Gastrocnemius medialis (tissue), 4 donors: Measurements from ENCODE around the gene CSPG4. TPM values are rescaled to one million over a fixed set of nuclear protein-coding genes. Genes with fewer than 3 reads are reported as not detected.
A peak's percentile ranks its signal among the peaks of the same experiment; 100 is the strongest.
"Not testable (repeated sequence)": the region's sequence is repeated elsewhere in the genome, so short reads cannot be mapped to it uniquely, and the experiment has no call there.

ENCODE experiments used
- ATAC-seq, 2 donors: fragments of 150-250 bp; one replicate each; pipeline ENCODE4 v1.9.1; 2016
- DNase-seq, 2 donors: peaks; one replicate each; pipeline ENCODE4 v3.0.0-alpha.2; 2019
- H3K27ac ChIP-seq, 4 donors: fragments of 200-600 bp; sonication (generic); 1 replicate in 1 of 4; 2 replicates in 3 of 4; pipeline ENCODE4 v1.5.1; 2016 to 2018; ENCODE audit warnings: mild to moderate bottlenecking in 2 of 4, moderate library complexity in 1 of 4
- H3K27me3 ChIP-seq, 3 donors: fragments of 200-600 bp; sonication (generic) in 2 of 3; 1 replicate in 1 of 3; 2 replicates in 2 of 3; pipeline versions ENCODE4 v1.5.1 to v1.6.0; 2016 to 2019; ENCODE audit warnings: mild to moderate bottlenecking in 1 of 3, moderate library complexity in 1 of 3
- H3K36me3 ChIP-seq, 2 donors: fragments of 200-600 bp; sonication (generic) in 1 of 2; one replicate each; pipeline ENCODE4 v1.5.1; 2017 to 2018
- H3K4me1 ChIP-seq, 2 donors: fragments of 200-600 bp; sonication (generic) in 1 of 2; one replicate each; pipeline ENCODE4 v1.5.1; 2016 to 2017; ENCODE audit warnings: mild to moderate bottlenecking in 2 of 2
- H3K4me3 ChIP-seq, 4 donors: fragments of 200-600 bp; sonication (generic) in 3 of 4; 1 replicate in 1 of 4; 2 replicates in 3 of 4; pipeline ENCODE4 v1.5.1; 2016 to 2019; ENCODE audit warnings: mild to moderate bottlenecking in 2 of 4
- H3K9me3 ChIP-seq, 3 donors: fragments of 200-600 bp; sonication (generic) in 2 of 3; 1 replicate in 1 of 3; 2 replicates in 2 of 3; pipeline ENCODE4 v1.5.1; 2016 to 2019
- POLR2A ChIP-seq, 2 donors: fragments of 450-650 bp; IDR thresholded peaks; one replicate each; pipeline ENCODE4 v1.6.1; 2017; ENCODE audit warnings: antibody characterized with exemption in 2 of 2, mild to moderate bottlenecking in 2 of 2, moderate library complexity in 2 of 2
- in situ Hi-C, 4 donors: fragments of 200-750 bp; cut with MboI; loops; one replicate each; pipeline versions ENCODE4 v1.15.0 to v1.8.0; 2017; ENCODE audit warnings: low sequenced_read_pairs in 4 of 4
- intact Hi-C: fragments of 100-400 bp; cut with DNase I; formaldehyde crosslinking; loops from one replicate; pipeline ENCODE4 v1.15.1; 2023; ENCODE audit warnings: low total_unique reads
- total RNA-seq, 4 donors: library from RNA; depleted of rRNA; stranded (reverse); fragments of >200 nt; gene quantifications; one replicate each; pipeline versions ENCODE4 v1.1.0 to v1.2.3, GENCODE V29; 2016
- TF ChIP-seq, protein P1 (sequence below), 5 experiments: fragments of 450-650 bp in 3 of 5; fragments of 200-600 bp in 2 of 5; sonication (generic) in 2 of 5; IDR thresholded peaks in 4 of 5; conservative IDR thresholded peaks in 1 of 5; 1 replicate in 4 of 5; 2 replicates in 1 of 5; pipeline ENCODE4 v1.5.1; 2016 to 2019; ENCODE audit warnings: antibody characterized with exemption in 5 of 5, mild to moderate bottlenecking in 3 of 5, moderate library complexity in 3 of 5

The CSPG4 gene
- total RNA-seq, 4 donors from 2014 or later, result 38.2 to 145 (median 88.5) TPM

DNA sequence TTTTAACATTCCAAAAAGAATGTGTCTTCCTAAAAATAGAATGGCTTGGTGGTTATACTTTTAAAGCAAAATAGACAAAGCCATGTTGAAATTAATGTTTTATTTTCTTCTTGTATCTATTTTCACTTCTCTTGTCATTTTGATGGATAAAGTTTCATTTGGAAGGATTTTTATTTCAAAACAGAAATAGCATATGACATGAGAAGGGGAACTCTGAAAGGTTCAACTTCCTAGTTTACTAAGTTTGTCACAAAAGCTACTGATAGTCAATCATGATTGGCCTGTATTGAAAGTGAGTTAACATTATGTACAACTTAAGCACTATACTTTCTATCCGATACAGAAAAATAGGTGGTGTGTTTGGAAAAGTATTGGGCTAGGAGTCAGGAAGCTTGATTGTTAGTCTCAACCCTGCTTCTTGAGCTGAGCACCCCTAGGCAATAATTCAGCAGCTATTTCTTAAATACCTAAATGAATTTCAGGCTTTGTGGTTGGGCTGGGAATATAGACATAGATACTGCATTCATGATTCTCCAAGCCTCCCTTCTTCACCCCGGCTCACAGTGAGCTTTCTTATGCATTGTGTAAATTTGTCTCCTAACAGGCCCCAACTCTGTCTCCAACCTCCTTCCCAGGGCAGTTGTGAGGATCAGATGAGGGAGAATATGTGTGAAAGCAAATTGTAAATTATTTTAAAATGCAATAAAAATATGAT lies 46.9 kb upstream of the CSPG4 start:
- TF ChIP-seq, protein P1, sequence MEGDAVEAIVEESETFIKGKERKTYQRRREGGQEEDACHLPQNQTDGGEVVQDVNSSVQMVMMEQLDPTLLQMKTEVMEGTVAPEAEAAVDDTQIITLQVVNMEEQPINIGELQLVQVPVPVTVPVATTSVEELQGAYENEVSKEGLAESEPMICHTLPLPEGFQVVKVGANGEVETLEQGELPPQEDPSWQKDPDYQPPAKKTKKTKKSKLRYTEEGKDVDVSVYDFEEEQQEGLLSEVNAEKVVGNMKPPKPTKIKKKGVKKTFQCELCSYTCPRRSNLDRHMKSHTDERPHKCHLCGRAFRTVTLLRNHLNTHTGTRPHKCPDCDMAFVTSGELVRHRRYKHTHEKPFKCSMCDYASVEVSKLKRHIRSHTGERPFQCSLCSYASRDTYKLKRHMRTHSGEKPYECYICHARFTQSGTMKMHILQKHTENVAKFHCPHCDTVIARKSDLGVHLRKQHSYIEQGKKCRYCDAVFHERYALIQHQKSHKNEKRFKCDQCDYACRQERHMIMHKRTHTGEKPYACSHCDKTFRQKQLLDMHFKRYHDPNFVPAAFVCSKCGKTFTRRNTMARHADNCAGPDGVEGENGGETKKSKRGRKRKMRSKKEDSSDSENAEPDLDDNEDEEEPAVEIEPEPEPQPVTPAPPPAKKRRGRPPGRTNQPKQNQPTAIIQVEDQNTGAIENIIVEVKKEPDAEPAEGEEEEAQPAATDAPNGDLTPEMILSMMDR (IDR thresholded peaks at IDR 0.05 in 4 of 5, conservative IDR thresholded peaks at IDR 0.05 in 1 of 5), result no peak
- TF ChIP-seq POLR2A (IDR thresholded peaks at IDR 0.05), result no peak
- H3K27ac ChIP-seq, result peak overlapping the region in 2 of 4 donors; percentile 82 to 89
- H3K9me3 ChIP-seq, result no peaks in the 10 kb centered on the region
- peak overlapping the region in 1 of 4 donors; percentile 70 for H3K4me3 ChIP-seq
- ATAC-seq (no peak), DNase-seq (no peak)
- in situ Hi-C loops (no loop called here), intact Hi-C loops (no loop called here)
- no peaks in the 10 kb centered on the region for H3K27me3 ChIP-seq
- no peaks in the 10 kb centered on the region for H3K36me3 ChIP-seq
- H3K4me1 ChIP-seq, result peaks cover 3 to 6% of the 10 kb centered on the region in 2 donors

DNA sequence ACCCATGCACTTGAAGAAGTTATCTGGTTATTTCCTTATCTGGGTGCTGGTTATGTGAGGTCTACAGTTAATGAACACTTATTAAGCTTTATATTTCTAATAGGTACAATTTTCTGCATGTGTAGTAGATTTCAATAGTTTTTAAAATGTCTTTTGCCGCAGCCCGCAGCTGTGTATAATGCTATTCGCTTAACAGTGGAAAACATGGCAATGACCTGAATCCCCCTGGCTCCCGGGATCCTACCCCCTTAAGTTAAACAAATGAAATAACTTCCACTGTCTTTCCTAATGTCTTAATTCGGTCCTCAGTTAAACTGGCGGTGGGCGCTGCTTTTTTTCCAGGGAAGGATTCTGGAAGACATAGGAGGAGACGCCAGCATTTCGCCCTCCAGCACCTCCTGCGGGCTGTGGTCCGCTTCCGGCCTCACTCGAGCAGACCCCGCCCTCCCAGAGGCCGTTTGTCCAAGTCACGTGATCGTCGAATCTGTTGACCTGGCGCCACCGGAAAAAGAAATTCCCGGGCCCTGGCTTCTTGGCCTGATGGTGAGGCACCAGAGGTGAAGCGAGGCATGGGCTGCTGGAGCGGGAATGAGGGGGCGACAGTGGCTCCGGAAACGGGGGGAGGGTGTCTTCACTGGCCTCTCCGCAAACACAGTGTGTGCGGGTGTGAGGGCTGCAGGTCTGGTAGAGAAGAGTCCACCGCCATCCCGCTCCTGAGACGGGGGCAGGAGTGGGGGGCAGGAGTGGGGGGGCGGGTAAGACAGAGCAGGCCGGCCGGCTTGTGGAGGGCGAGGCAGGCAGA lies 45.6 kb upstream of the CSPG4 start:
- DNase-seq, result peak; percentile 75 to 88
- Histone ChIP-seq H3K4me3 (peak overlapping the region; percentile 59 to 72 (median 68)), H3K27ac (peak overlapping the region; percentile 74 to 89 (median 81)), H3K36me3 (no peaks in the 10 kb centered on the region), H3K9me3 (no peaks in the 10 kb centered on the region), H3K27me3 (no peaks in the 10 kb centered on the region), H3K4me1 (peaks cover 3 to 6% of the 10 kb centered on the region in 2 donors)
- intact Hi-C loops, result no loop called here
- in situ Hi-C loops, result no loop called here
- ATAC-seq, result peak; percentile 95 to 98
- TF ChIP-seq POLR2A (IDR thresholded peaks at IDR 0.05), result peak in 1 of 2 donors; percentile 23
- TF ChIP-seq, protein P1 (IDR thresholded peaks at IDR 0.05 in 4 of 5, conservative IDR thresholded peaks at IDR 0.05 in 1 of 5), result peak in 3 of 5 experiments; percentile 10 to 46 (median 22)

DNA sequence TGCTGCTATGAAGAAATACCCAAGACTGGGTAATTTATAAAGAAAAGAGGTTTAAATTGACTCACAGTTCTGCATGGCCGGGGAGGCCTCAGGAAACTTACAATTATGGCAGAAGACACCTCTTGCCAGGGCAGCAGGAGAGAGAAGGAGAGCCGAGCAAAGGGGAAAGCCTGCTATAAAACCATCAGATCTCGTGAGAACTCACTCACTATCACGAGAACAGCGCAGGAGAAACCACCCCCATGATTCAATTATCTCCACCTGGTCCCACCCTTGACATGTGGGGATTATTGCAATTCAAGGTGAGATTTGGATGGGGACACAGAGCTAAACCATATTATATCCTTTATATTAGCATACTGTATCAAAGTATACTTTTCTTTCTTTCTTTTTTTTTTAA lies 42.2 kb upstream of the CSPG4 start:
- H3K4me1 ChIP-seq, H3K36me3 ChIP-seq, H3K27me3 ChIP-seq, in situ Hi-C loops, H3K27ac ChIP-seq, intact Hi-C loops, DNase-seq, H3K4me3 ChIP-seq, H3K9me3 ChIP-seq, ATAC-seq: not testable (repeated sequence)

GRCh38 chr15:75753145-75753544 lies 40.5 kb upstream of the CSPG4 start:
- no peaks in the 10 kb centered on the region for H3K36me3 ChIP-seq
- intact Hi-C loops (no loop called here), in situ Hi-C loops (no loop called here)
- H3K27ac ChIP-seq, result no peak overlapping the region
- H3K9me3 ChIP-seq, result no peaks in the 10 kb centered on the region
- no peak for DNase-seq
- TF ChIP-seq, protein P1 (IDR thresholded peaks at IDR 0.05 in 4 of 5, conservative IDR thresholded peaks at IDR 0.05 in 1 of 5), result no peak
- H3K4me3 ChIP-seq, result no peak overlapping the region
- no peaks in the 10 kb centered on the region for H3K4me1 ChIP-seq
- no peaks in the 10 kb centered on the region for H3K27me3 ChIP-seq
- no peak for ATAC-seq

GRCh38 chr15:75751891-75752290 lies 39.2 kb upstream of the CSPG4 start:
- Histone ChIP-seq H3K27me3 (no peaks in the 10 kb centered on the region), H3K9me3 (no peaks in the 10 kb centered on the region), H3K27ac (no peak overlapping the region), H3K36me3 (no peaks in the 10 kb centered on the region), H3K4me1 (no peaks in the 10 kb centered on the region), H3K4me3 (no peak overlapping the region)
- intact Hi-C loops (no loop called here), in situ Hi-C loops (no loop called here)
- no peak for DNase-seq
- TF ChIP-seq, protein P1 (IDR thresholded peaks at IDR 0.05 in 4 of 5, conservative IDR thresholded peaks at IDR 0.05 in 1 of 5), result no peak
- no peak for TF ChIP-seq POLR2A (IDR thresholded peaks at IDR 0.05)
- ATAC-seq, result no peak
